GM12878 (cell line): ENCODE measurements around the gene OXCT1. TPM values are rescaled to one million over a fixed set of nuclear protein-coding genes. Genes with fewer than 3 reads are reported as not detected.
A peak's percentile ranks its signal among the peaks of the same experiment; 100 is the strongest.

Experiments used
- ATAC-seq: fragments of 200-7000 bp; cut with Tn5 transposase; 3 replicates; pipeline ENCODE4 v1.9.1; 2020; ENCODE audit warnings: mild to moderate bottlenecking, moderate library complexity
- BruUV-seq: library from RNA; stranded (reverse); fragments of 400-500 nt; replicated peaks from 2 replicates; lab custom pipeline; 2021; lab: Mats Ljungman, UMichigan
- CTCF ChIA-PET: fragments of 300-600 bp; sonication (Branson Sonifier 250); formaldehyde crosslinking; extraction: SDS; loops from one replicate; lab custom pipeline; 2021; ENCODE audit warnings: inconsistent platforms; lab: Yijun Ruan, JAX
- POLR2A ChIA-PET: fragments of 350-600 bp; formaldehyde crosslinking; extraction: SDS; loops from one replicate; lab custom pipeline; 2021; ENCODE audit warnings: inconsistent platforms; lab: Charles Lee
- RAD21 ChIA-PET: fragments of 300-600 bp; sonication (Branson Sonifier 250); formaldehyde crosslinking; loops from one replicate; lab custom pipeline; 2023; ENCODE audit warnings: antibody characterized with exemption; ENCODE audit not compliant: unreplicated experiment; lab: Charles Lee
- SMC1A ChIA-PET: fragments of 300-600 bp; sonication (Branson Sonifier 250); formaldehyde crosslinking; loops from one replicate; lab custom pipeline; 2023; ENCODE audit not compliant: unreplicated experiment, uncharacterized antibody; lab: Charles Lee
- DNase-seq: peaks from one replicate; pipeline ENCODE4 v3.0.0-alpha.2; 2011; ENCODE audit warnings: low read depth, low spot score
- FAIRE-seq: peaks from 3 replicates; lab custom pipeline; 2011; peaks lifted over from hg19 to GRCh38; lab: Jason Lieb, UNC
- H2AFZ ChIP-seq: 2 replicates; pipeline ENCODE4 v1.6.0; 2011; ENCODE audit warnings: low read depth, low read length, control low read depth; ENCODE audit not compliant: control insufficient read depth
- H3K27ac ChIP-seq: 2 replicates; pipeline ENCODE4 v1.5.1; 2011; ENCODE audit warnings: control low read depth; ENCODE audit not compliant: control insufficient read depth, insufficient read depth
- H3K27me3 ChIP-seq, 2 experiments: replicated peaks in 1 of 2; 2 replicates each; pipeline versions ENCODE4 v1.6.0 to v1.6.1; 2011; ENCODE audit warnings: low read length in 1 of 2; ENCODE audit not compliant: control insufficient read depth in 2 of 2, insufficient read depth in 2 of 2
- H3K36me3 ChIP-seq, 2 experiments: 2 replicates each; pipeline ENCODE4 v1.5.1; 2011; ENCODE audit warnings: low read length in 1 of 2; ENCODE audit not compliant: control insufficient read depth in 2 of 2, insufficient read depth in 2 of 2
- H3K4me1 ChIP-seq: 2 replicates; pipeline ENCODE4 v1.6.1; 2011; ENCODE audit warnings: mild to moderate bottlenecking, low read length, moderate library complexity, mixed read lengths; ENCODE audit not compliant: control insufficient read depth, insufficient read depth
- H3K4me2 ChIP-seq: 2 replicates; pipeline ENCODE4 v1.6.0; 2011; ENCODE audit warnings: control low read depth; ENCODE audit not compliant: control insufficient read depth, insufficient read depth
- H3K4me3 ChIP-seq: fragments of 200-600 bp; sonication (generic); 2 replicates; pipeline ENCODE4 v1.5.1; 2016
- H3K79me2 ChIP-seq: 2 replicates; pipeline ENCODE4 v1.6.0; 2011; ENCODE audit warnings: low read length; ENCODE audit not compliant: control insufficient read depth, insufficient read depth
- H3K9ac ChIP-seq: 2 replicates; pipeline ENCODE4 v1.8.0; 2011; ENCODE audit warnings: low read length, control low read depth, mixed read lengths; ENCODE audit not compliant: control insufficient read depth, insufficient read depth
- H3K9me3 ChIP-seq: replicated peaks from 3 replicates; pipeline ENCODE4 v1.5.1; 2011; ENCODE audit warnings: mild to moderate bottlenecking, low read length; ENCODE audit not compliant: control insufficient read depth, insufficient read depth
- H4K20me1 ChIP-seq: 2 replicates; pipeline ENCODE4 v1.6.0; 2011; ENCODE audit not compliant: control insufficient read depth, insufficient read depth
- E2F4 ChIP-seq: IDR thresholded peaks from 2 replicates; pipeline ENCODE4 v1.6.1; 2012; ENCODE audit warnings: low read depth, low read length, improper control_type of control experiment
- EZH2 ChIP-seq: IDR thresholded peaks from 2 replicates; pipeline ENCODE4 v1.6.1; 2012; ENCODE audit warnings: low read depth, mild to moderate bottlenecking, control low read depth, inconsistent platforms, low read length, borderline replicate concordance; ENCODE audit not compliant: control insufficient read depth
- GATAD2B ChIP-seq: fragments of 450-650 bp; conservative IDR thresholded peaks from 2 replicates; pipeline ENCODE4 v1.6.1; 2017; ENCODE audit warnings: low read depth, mild to moderate bottlenecking, moderate library complexity
- IKZF1 ChIP-seq: fragments of 450-650 bp; conservative IDR thresholded peaks from 2 replicates; pipeline ENCODE4 v1.6.1; 2017; ENCODE audit warnings: antibody characterized with exemption, mild to moderate bottlenecking
- IKZF2 ChIP-seq, 2 experiments: fragments of 450-650 bp; IDR thresholded peaks; 2 replicates each; pipeline ENCODE4 v1.6.1; 2017; ENCODE audit warnings: mild to moderate bottlenecking in 2 of 2, moderate library complexity in 2 of 2
- MTA2 ChIP-seq: fragments of 450-650 bp; IDR thresholded peaks from 2 replicates; pipeline ENCODE4 v1.6.1; 2016; ENCODE audit warnings: low read depth, mild to moderate bottlenecking, moderate library complexity
- MYB ChIP-seq: fragments of 150-350 bp; IDR thresholded peaks from 2 replicates; pipeline ENCODE4 v1.6.1; 2014; ENCODE audit warnings: mild to moderate bottlenecking, low read depth, low read length, borderline replicate concordance
- NFIC ChIP-seq: IDR thresholded peaks from 2 replicates; pipeline ENCODE4 v1.6.1; 2012; ENCODE audit warnings: low read depth, mild to moderate bottlenecking, inconsistent platforms, low read length, moderate library complexity
- RUNX3 ChIP-seq: IDR thresholded peaks from 2 replicates; pipeline ENCODE4 v1.6.1; 2012; ENCODE audit warnings: low read length, inconsistent platforms
- SIX5 ChIP-seq: IDR thresholded peaks from 2 replicates; pipeline ENCODE4 v1.6.1; 2011; ENCODE audit warnings: mild to moderate bottlenecking, low read depth, low read length, moderate library complexity; ENCODE audit not compliant: severe bottlenecking
- in situ Hi-C: fragments of 300-500 bp; cut with MboI; formaldehyde crosslinking; loops from 9 replicates; pipeline ENCODE4 v1.14.3; 2018; ENCODE audit warnings: mixed read lengths
- intact Hi-C: fragments of 100-400 bp; cut with micrococcal nuclease; formaldehyde crosslinking; loops from one replicate; pipeline ENCODE4 v1.14.2; 2022; ENCODE audit not compliant: unreplicated experiment
- polyA plus RNA-seq, 11 experiments: library from polyadenylated mRNA; depleted of rRNA in 4 of 11; unstranded in 6 of 11; stranded (reverse) in 5 of 11; fragments of >200 nt; fragmentation: Nextera tagmentation in 4 of 11; fragmentation: Illumina TruSeq in 1 of 11; extraction: Ambion mirVana in 4 of 11; extraction: Trizol in 1 of 11; gene quantifications; 1 replicate in 1 of 11; 2 replicates in 10 of 11; pipeline versions ENCODE4 v1.2.1 to v1.2.3, GENCODE V29; 2011 to 2016; ENCODE audit warnings: inconsistent platforms in 2 of 11, missing spikeins in 2 of 11, low read depth in 1 of 11
- total RNA-seq, 4 experiments: library from RNA; depleted of rRNA in 3 of 4; stranded (reverse); fragments of >200 nt in 3 of 4; fragmentation: Illumina TruSeq in 1 of 4; extraction: Trizol in 1 of 4; gene quantifications; 2 replicates each; pipeline versions ENCODE4 v1.2.1 to v1.2.3, GENCODE V29; 2013 to 2021
- TF ChIP-seq, protein P1 (sequence below): fragments of 150-350 bp; IDR thresholded peaks from 2 replicates; pipeline ENCODE4 v1.6.1; 2014; ENCODE audit warnings: mild to moderate bottlenecking, low read depth, low read length
- TF ChIP-seq, protein P2 (sequence below): fragments of 450-650 bp; IDR thresholded peaks from 2 replicates; pipeline ENCODE4 v1.6.1; 2017; ENCODE audit warnings: low read depth, mild to moderate bottlenecking, moderate library complexity

Gene OXCT1
- total and polyA plus RNA-seq, 10 of the 15 experiments (the other 5 are each of a cell fraction or from before 2014, with no cell fraction given), result 46.9 to 103 (median 70.5) TPM

- TF ChIP-seq SIX5, result no peak
- TF ChIP-seq EZH2, result no peak
- TF ChIP-seq GATAD2B, result no peak
- TF ChIP-seq, protein P1, sequence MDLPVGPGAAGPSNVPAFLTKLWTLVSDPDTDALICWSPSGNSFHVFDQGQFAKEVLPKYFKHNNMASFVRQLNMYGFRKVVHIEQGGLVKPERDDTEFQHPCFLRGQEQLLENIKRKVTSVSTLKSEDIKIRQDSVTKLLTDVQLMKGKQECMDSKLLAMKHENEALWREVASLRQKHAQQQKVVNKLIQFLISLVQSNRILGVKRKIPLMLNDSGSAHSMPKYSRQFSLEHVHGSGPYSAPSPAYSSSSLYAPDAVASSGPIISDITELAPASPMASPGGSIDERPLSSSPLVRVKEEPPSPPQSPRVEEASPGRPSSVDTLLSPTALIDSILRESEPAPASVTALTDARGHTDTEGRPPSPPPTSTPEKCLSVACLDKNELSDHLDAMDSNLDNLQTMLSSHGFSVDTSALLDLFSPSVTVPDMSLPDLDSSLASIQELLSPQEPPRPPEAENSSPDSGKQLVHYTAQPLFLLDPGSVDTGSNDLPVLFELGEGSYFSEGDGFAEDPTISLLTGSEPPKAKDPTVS, result no peak
- TF ChIP-seq E2F4, result no peak
These were observed 101.5 kb downstream of the OXCT1 start (continued) for GRCh38 chr5:41768692-41769091.

GRCh38 chr5:41764650-41765049 is 105.6 kb downstream of the OXCT1 start:
- BruUV-seq, result no TSS peak
- CTCF ChIA-PET, result interaction anchor here (1.0 to 6.8 kb wide), 4 partner anchors 9 to 77 kb away, joined by 3 to 28 read pairs (median 11); no protein-coding TSS in a partner anchor

More at GRCh38 chr5:41764650-41765049, 105.6 kb downstream of the OXCT1 start:
- ATAC-seq (peak; percentile 59), DNase-seq (no peak), FAIRE-seq (no peak)
- ChIA-PET SMC1A (interaction anchor here (0.9 to 10.5 kb wide), 5 partner anchors 10 to 850 kb away, joined by 3 to 104 read pairs (median 6); no protein-coding TSS in a partner anchor), POLR2A (interaction anchor here (0.5 to 2.4 kb wide), 5 partner anchors 9 to 1140 kb away, joined by 3 to 10 read pairs (median 6); no protein-coding TSS in a partner anchor), RAD21 (interaction anchor here (7.9 kb wide), 1 partner anchor 77 kb away, joined by 46 read pairs; no protein-coding TSS in a partner anchor)
- no peaks in the 10 kb centered on the region for H4K20me1 ChIP-seq
- no peaks in the 10 kb centered on the region for H3K27me3 ChIP-seq
- H2AFZ ChIP-seq, result no peak overlapping the region
- intact Hi-C loops (no loop called here), in situ Hi-C loops (no loop called here)
- peaks cover 21% of the 10 kb centered on the region for H3K4me1 ChIP-seq
- peak overlapping the region; percentile 17; the same call in 1 of the 2 replicates for H3K27ac ChIP-seq
- H3K4me3 ChIP-seq, result no peak overlapping the region
- H3K9me3 ChIP-seq, result no peaks in the 10 kb centered on the region
- peak overlapping the region; percentile 27 for H3K4me2 ChIP-seq
- H3K79me2 ChIP-seq, result no peaks in the 10 kb centered on the region
- H3K9ac ChIP-seq, result no peak overlapping the region
- no peaks in the 10 kb centered on the region; a peak in 2 of 4 replicates for H3K36me3 ChIP-seq
- TF ChIP-seq E2F4 (no peak), MYB (no peak), MTA2 (0 out of 2 replicates have a peak, but pooled peaks have one; percentile 14), RUNX3 (no peak), IKZF2 (IDR thresholded peaks at IDR 0.05) (peak in 1 of 2 experiments; percentile 24; a peak in 1 of 4 replicates), IKZF1 (0 out of 2 replicates have a peak, but pooled peaks have one; percentile 19), NFIC (no peak)
- TF ChIP-seq, protein P2, sequence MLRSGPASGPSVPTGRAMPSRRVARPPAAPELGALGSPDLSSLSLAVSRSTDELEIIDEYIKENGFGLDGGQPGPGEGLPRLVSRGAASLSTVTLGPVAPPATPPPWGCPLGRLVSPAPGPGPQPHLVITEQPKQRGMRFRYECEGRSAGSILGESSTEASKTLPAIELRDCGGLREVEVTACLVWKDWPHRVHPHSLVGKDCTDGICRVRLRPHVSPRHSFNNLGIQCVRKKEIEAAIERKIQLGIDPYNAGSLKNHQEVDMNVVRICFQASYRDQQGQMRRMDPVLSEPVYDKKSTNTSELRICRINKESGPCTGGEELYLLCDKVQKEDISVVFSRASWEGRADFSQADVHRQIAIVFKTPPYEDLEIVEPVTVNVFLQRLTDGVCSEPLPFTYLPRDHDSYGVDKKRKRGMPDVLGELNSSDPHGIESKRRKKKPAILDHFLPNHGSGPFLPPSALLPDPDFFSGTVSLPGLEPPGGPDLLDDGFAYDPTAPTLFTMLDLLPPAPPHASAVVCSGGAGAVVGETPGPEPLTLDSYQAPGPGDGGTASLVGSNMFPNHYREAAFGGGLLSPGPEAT, result peak; percentile 40; the same call in 1 of the 2 replicates
